ENCODE results near the gene WNT3A.

- no peak for TF ChIP-seq CTCF (conservative IDR thresholded peaks at IDR 0.05; ENCODE audit: low read depth, low read length)
- TF ChIP-seq EZH2 (IDR thresholded peaks at IDR 0.05; ENCODE audit: borderline replicate concordance, low read depth, low read length, poor library complexity, severe bottlenecking): no peak
Observed at GRCh38 chr1:228079601-228080263, 72.9 kb downstream of the WNT3A start.
